Thoracic aorta (tissue), 2 donors: ENCODE data around the gene ZNHIT2. TPM values are rescaled to one million over a fixed set of nuclear protein-coding genes. Genes with fewer than 3 reads are reported as not detected.

ENCODE experiments used
- ATAC-seq: fragments of 150-250 bp; one replicate; pipeline ENCODE4 v1.8.0; 2017; ENCODE audit warnings: low read depth; ENCODE audit not compliant: insufficient number of reproducible peaks, low FRiP score
- DNase-seq: peaks from one replicate; pipeline ENCODE4 v3.0.0-alpha.2; 2020; ENCODE audit warnings: low spot score
- H3K27ac ChIP-seq, 2 donors: fragments of 200-600 bp; sonication (generic); 1 replicate in 1 of 2; 2 replicates in 1 of 2; pipeline ENCODE4 v1.5.1; 2016; ENCODE audit warnings: mild to moderate bottlenecking in 2 of 2, moderate library complexity in 2 of 2
- H3K27me3 ChIP-seq: fragments of 200-600 bp; sonication (generic); replicated peaks from 2 replicates; pipeline ENCODE4 v1.6.0; 2016; ENCODE audit warnings: mild to moderate bottlenecking; ENCODE audit not compliant: insufficient read depth
- H3K36me3 ChIP-seq: fragments of 200-600 bp; sonication (generic); one replicate; pipeline ENCODE4 v1.5.1; 2016
- H3K4me1 ChIP-seq, 2 donors: fragments of 200-600 bp; sonication (generic); 1 replicate in 1 of 2; 2 replicates in 1 of 2; pipeline versions ENCODE4 v1.5.1 to v1.6.0; 2016; ENCODE audit warnings: low read depth in 2 of 2, mild to moderate bottlenecking in 1 of 2; ENCODE audit not compliant: control insufficient read depth in 1 of 2
- H3K4me3 ChIP-seq: fragments of 200-600 bp; sonication (generic); 2 replicates; pipeline ENCODE4 v1.5.1; 2016; ENCODE audit warnings: mild to moderate bottlenecking
- H3K9me3 ChIP-seq: fragments of 200-600 bp; sonication (generic); 2 replicates; pipeline ENCODE4 v1.5.1; 2016
- total RNA-seq, 2 donors: library from RNA; depleted of rRNA; stranded (reverse); fragments of >200 nt; gene quantifications; one replicate each; pipeline versions ENCODE4 v1.1.0 to v1.2.3, GENCODE V29; 2016
- TF ChIP-seq, protein P1 (sequence below): fragments of 200-600 bp; sonication (generic); IDR thresholded peaks from one replicate; pipeline ENCODE4 v1.5.1; 2019; ENCODE audit warnings: antibody characterized with exemption

ZNHIT2 gene
- total RNA-seq, 2 donors from 2014 or later, result 10.0 to 13.8 TPM

DNA sequence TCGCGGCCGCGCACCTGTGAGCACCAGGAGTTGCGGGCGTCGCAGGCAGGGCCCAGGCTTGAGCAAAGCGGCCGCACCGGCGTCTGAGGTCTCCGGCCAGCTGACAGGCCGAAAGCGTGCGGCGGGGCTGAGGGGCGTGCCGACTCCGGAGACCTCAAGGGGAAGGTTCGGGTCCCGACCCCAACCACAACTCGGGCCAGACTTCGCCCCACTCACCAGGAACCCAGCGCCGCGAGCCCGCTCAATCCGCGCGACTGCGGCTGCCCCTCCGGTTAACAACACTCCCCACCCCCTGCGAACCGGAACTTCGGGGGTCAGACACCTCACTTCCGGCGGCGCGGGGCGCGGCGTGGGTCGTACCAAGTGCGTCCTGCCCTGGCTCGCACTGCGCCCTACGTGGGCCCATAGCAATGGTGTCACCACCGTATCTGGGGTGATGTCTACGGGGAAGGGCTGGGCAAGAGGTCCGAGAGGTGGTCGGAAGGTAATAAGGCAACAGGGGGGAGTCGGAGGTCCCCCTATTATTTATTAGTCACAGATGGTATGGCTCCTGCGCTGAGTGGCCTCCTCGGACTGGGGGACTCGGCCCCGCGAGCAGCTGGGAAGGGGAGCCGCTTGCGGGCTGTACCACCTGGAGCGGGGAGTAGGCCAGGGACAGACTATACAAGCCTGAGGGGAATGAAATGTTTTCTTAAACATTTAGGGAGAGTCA lies 16.9 kb upstream of the ZNHIT2 start, which contains the start of gene SYVN1:
TSS of gene SYVN1 (minus strand) at position 280 of the 712 bp plus-strand sequence. CDS start 918 bp downstream, outside the sequence.
- ATAC-seq, result peak; percentile 91
- DNase-seq, result peak; percentile 65
- peak within 1 kb of the TSS; percentile 94 to 100 for H3K27ac ChIP-seq
- peaks cover 15 to 31% of the 10 kb centered on the region in 2 donors for H3K4me1 ChIP-seq
- TF ChIP-seq, protein P1, sequence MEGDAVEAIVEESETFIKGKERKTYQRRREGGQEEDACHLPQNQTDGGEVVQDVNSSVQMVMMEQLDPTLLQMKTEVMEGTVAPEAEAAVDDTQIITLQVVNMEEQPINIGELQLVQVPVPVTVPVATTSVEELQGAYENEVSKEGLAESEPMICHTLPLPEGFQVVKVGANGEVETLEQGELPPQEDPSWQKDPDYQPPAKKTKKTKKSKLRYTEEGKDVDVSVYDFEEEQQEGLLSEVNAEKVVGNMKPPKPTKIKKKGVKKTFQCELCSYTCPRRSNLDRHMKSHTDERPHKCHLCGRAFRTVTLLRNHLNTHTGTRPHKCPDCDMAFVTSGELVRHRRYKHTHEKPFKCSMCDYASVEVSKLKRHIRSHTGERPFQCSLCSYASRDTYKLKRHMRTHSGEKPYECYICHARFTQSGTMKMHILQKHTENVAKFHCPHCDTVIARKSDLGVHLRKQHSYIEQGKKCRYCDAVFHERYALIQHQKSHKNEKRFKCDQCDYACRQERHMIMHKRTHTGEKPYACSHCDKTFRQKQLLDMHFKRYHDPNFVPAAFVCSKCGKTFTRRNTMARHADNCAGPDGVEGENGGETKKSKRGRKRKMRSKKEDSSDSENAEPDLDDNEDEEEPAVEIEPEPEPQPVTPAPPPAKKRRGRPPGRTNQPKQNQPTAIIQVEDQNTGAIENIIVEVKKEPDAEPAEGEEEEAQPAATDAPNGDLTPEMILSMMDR, result no peak
- no peaks in the 10 kb centered on the region for H3K27me3 ChIP-seq
- H3K36me3 ChIP-seq, result peaks cover 29% of the 10 kb centered on the region
- H3K4me3 ChIP-seq, result peak within 1 kb of the TSS; percentile 81
- H3K9me3 ChIP-seq, result no peaks in the 10 kb centered on the region

DNA sequence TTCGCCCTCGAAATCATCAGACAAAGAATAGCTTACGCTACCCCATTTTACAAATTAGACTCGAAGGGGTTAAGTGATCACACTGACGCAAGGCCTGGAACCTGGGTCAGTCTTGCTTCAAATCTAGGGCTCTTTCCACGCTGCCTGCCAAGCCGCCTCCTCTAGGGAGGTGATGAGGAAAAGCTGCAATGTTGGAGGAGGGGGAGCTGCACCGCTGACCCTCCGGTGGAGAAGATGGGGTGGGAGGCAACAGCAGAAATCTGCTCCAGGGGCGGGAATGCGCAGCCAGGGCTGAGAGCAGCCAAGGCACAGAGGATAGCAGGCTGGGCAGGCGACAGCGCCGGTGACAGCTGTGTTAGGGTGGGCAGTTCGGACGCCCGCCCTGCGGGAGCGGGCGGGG lies 16.2 kb upstream of the ZNHIT2 start:
- ATAC-seq (no peak), DNase-seq (no peak)
- no peaks in the 10 kb centered on the region for H3K27me3 ChIP-seq
- peaks cover 36% of the 10 kb centered on the region for H3K36me3 ChIP-seq
- H3K4me1 ChIP-seq, result peaks cover 15 to 31% of the 10 kb centered on the region in 2 donors
- H3K4me3 ChIP-seq, result peak overlapping the region; percentile 81
- no peaks in the 10 kb centered on the region for H3K9me3 ChIP-seq
- TF ChIP-seq, protein P1, result no peak
- H3K27ac ChIP-seq, result peak overlapping the region; percentile 94 to 100

DNA sequence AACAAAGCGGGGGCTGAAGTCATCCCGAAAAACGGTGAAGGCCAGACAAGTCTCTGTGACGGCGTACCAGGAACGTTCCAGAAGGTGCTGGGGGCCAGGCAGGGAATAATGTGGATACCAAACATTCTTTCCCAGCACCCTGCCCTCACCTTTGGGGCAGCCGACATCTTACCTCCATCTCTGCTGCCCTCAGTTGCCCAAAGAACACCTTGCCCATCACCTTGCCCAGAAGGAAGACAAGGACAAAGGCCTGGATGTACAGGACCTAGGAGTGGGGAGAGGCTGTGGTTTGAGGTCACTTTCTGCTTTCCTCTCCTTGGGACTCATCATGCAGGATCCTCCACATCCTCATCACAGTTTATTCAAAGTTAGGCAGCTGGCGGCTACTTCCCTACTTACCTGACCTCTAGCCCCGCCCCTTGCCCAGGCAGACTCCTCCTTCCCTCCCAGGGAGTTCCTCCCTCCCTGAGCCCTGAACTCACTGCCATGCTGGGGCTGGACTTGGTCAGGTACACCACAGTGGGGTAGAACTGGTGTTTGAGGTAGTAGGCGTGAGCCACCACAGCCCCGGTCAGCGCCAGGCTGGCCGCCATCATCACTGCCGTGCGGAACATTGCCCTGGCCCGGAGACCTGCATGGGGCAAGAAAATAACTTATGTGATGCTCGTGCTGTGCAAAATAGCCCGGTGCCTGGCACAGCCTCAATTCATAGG lies 15.6 kb upstream of the ZNHIT2 start:
- Histone ChIP-seq H3K27ac (peak overlapping the region; percentile 94 to 100), H3K27me3 (no peaks in the 10 kb centered on the region), H3K9me3 (no peaks in the 10 kb centered on the region), H3K4me3 (peak overlapping the region; percentile 81), H3K4me1 (peaks cover 15 to 31% of the 10 kb centered on the region in 2 donors), H3K36me3 (peaks cover 41% of the 10 kb centered on the region)
- TF ChIP-seq, protein P1, result no peak
- ATAC-seq (no peak), DNase-seq (no peak)

DNA sequence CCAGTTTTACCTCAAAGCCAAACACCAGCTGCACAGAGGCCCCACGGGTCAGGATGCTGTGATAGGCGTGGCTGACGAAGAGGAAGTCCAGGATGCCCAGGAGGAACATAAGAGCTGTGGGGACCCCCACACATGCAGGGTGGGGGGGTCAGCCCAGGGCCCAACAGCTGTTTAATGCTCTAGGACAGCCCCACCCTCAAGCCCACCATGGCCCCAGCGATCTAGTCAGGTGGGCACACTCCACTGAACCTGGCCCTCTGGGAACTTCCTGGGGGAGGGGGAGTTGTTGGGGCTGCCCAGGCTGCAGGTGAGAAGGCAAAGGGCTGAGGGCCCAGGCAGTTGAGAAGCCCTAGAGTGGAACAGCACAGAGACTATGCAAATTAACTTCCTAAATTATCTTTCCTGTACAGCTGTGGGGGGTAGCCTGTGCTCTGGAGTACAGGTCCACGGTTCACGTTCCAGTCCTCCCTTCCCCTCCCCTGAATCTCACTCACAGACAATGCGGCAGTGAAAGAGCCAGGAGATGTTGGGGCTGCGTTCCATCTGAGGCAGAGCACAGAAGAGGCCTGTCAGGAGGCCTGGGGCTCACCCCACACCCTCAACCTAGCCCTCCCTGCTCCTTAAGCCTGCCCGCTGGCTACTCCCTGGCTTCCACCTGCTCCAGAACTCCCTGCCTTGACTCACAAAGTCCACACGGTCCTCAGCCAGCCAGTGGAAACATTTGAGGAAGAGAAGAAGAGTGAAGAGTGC lies 14.9 kb upstream of the ZNHIT2 start:
- Histone ChIP-seq H3K27ac (no peak overlapping the region), H3K36me3 (peaks cover 48% of the 10 kb centered on the region), H3K4me1 (peaks cover 15 to 31% of the 10 kb centered on the region in 2 donors), H3K9me3 (no peaks in the 10 kb centered on the region), H3K4me3 (peak overlapping the region; percentile 81), H3K27me3 (no peaks in the 10 kb centered on the region)
- no peak for ATAC-seq
- DNase-seq, result no peak
- TF ChIP-seq, protein P1, result no peak

DNA sequence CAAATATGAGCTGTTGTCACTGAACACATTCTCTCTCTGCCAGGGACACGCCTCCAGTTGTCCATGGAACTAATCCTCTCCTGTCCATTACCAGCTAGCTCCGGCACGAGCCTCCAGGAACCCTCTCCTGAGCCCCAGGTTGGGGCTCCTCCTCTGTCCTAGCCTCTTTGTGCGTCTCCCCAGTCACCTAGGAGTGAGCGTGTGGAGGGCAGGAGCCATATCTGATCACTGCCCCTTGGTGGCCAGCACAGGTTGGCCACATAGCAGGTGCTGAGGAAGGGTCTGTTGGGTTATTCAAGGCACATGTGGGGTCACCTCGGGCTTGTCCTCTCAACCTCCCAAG lies 14.4 kb upstream of the ZNHIT2 start:
- H3K36me3 ChIP-seq, result peaks cover 53% of the 10 kb centered on the region
- no peak for ATAC-seq
- peaks cover 15 to 31% of the 10 kb centered on the region in 2 donors for H3K4me1 ChIP-seq
- TF ChIP-seq, protein P1, result no peak
- DNase-seq, result no peak
- H3K27ac ChIP-seq, result no peak overlapping the region
- no peaks in the 10 kb centered on the region for H3K9me3 ChIP-seq
- no peak overlapping the region for H3K4me3 ChIP-seq
- no peaks in the 10 kb centered on the region for H3K27me3 ChIP-seq
